Measurements from ENCODE around the gene ZSWIM6.
"Not testable (repeated sequence)": the region's sequence is repeated elsewhere in the genome, so short reads cannot be mapped to it uniquely, and the experiment has no call there.

ZSWIM6 gene

DNA sequence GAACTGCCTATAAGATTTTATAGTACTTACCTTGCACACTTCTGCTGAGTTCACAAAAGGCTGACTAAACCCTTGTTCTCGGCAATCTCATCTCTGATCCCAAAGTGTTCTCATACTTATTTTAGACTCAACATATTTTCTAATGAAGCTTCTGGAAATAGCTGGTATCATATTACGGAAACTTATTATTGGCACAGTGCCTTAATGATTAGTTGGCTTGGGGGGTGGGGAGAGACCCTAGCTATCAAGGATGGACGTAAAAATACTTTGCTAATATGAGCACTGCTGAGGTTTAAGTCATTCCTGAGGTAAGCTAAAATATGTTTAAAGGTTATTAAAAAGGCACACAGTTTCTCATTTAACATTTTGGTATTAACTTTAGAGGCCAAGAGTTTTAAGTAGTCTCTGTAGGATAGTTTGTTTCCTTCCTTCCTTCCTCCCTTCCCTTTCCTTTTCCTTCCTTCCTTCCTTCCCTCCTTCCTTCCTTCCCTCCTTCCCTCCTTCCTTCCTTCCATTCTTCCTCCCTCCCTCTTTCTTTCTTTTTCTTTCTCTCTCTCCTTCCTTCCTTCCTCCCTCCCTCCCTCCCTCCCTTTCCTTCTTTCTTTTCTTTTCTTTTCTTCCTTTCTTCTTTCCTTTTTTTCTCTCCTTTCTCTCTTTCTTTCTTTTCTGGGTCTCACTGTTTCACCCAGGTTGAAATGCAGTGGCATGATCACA is 31.5 kb downstream of the ZSWIM6 start:
- no peak for DNase-seq (ENCODE audit: low read depth)

GRCh38 chr5:61366497-61367240 is 34.6 kb downstream of the ZSWIM6 start:
- DNase-seq (ENCODE audit: low read depth) = no peak

DNA sequence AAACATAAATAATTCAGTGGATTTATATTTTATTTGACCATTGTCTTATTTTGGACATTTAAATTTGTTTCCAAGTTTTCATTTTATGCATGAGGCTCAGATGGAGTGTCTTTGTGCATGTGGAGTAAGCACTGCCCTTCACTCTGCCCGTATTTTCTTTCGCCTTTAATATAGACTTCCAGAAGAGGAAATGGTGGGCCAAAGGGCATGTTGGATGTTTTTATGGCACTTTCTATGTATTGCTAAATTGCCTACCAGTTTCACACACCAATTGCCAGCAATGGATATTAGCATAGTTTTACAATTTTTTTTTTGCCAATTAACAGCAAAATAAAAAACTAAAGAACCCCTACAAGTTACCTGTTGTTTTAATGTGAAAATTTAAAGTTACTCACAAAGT is 38.4 kb downstream of the ZSWIM6 start:
- no peak for DNase-seq (ENCODE audit: low read depth)

DNA sequence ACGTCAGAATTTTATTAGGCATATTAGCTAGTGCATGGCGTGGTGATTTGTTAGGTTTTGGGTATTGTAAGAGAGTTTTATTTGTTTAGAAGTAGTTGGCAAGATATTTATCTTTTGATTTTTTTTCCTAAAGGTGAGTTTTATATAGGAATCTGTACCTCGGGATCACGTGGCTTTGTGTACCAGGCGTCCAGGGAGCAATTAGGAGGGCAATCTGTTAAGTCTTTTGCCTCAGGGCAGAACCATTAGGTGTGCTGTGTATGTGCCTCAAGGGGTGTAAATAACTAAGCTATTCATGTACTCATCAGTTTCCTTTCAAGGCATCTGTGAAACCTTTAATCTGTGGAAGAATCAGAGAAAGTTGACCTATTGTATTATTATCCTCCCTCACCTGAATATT is 39.4 kb downstream of the ZSWIM6 start:
- no peak for DNase-seq (ENCODE audit: low read depth)

DNA sequence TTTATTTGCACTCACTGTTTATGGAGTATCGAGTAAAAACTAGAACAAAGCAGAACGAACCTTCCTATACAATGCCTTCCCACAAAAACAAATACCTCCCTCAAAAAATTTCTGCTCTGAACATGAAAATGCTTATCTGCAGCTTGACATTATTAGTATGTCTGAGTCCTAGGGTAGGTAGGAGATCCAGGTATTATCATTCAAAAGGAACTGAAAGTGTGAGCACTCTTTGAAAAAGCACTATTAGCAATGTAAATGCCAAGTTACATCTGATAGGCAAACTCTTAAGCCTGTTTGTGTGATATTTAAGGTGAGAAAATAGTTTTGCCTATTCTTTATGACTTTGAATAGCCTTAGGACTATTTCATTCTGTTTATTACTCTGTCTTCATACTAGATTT is 47.6 kb downstream of the ZSWIM6 start:
- no peak for DNase-seq (ENCODE audit: low read depth)

GRCh38 chr5:61381968-61382367 is 49.9 kb downstream of the ZSWIM6 start:
- no peak for DNase-seq (ENCODE audit: low read depth)

- DNase-seq (ENCODE audit: low read depth) = no peak
Observed at GRCh38 chr5:61385627-61386026, 53.6 kb downstream of the ZSWIM6 start.

DNA sequence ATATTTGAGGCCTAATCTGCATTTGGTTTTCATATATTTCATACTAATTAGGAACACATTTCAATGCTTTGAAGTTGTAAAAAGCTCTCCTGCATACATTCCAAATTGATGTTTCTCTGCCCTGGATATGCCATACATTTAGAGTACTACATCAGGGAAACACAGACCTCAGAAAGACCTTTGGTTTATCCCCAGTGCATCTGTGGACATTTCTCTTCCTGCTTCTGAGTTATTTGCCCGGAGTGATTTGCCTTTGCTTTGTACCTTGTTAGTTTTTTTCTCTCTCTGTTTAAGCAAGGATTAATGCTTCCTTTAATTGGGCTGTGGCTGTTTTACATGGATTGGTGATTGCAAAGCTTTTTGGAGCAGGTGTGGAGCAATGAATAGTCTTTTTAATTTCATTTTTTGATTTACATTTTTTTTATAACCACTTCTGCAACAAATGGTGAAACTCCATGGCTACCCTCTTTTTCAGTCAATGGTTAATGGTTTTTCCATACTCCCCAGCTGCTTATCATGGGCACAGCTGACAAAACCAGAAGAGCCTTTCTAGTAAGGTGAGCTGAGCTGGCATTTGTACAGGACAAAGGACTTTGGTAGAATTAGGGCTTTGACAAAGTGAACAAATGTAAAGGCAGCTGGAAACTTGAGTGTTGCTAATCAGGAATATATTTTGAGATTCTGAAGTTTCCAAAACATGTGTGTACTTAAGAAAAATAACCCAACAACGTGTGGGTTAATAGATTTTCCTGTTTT is 54.2 kb downstream of the ZSWIM6 start:
- DNase-seq (ENCODE audit: low read depth) = no peak

GRCh38 chr5:61389609-61390008 is 57.6 kb downstream of the ZSWIM6 start:
- no peak for DNase-seq (ENCODE audit: low read depth)

GRCh38 chr5:61394078-61394704 is 62.1 kb downstream of the ZSWIM6 start:
- DNase-seq (ENCODE audit: low read depth) = peak; percentile 41

DNA sequence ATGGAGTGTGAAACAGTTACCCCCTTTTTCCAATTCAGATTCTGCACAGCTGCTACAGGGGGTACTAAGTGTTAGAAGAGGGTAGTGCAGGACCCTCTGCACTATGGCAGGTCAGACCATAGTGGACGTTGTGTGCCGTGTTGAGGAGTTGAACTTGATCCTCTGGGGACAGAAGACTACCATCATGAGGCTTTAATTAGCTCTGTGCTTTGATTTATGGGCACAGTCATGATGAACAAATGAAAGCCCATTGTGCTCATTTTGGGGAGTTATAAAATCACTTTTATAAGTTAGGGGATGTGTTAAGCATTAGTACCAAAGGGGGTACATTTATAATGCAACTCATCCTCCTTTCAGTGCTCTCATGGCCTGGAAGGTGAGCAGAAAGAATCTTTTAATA is 62.7 kb downstream of the ZSWIM6 start:
- no peak for DNase-seq (ENCODE audit: low read depth)

DNA sequence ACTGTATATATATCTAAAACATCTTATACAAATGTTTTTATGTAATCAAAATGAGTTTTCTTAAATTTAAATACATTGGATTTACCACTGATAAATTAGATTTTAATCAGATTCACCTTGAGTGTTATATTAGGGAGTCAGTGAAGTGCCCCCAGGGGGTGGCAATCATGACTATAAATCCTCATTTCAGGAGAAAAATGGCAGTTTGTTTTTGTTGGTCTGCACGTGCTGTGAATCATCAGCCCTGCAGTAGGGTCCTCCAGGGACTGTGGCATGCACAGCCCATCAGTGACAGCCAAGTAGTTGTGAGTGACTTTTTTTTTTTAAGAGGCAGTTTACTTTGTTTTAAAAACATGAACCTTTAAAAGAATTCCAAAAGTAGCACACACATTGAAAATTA is 65.2 kb downstream of the ZSWIM6 start:
- no peak for DNase-seq (ENCODE audit: low read depth)

- DNase-seq (ENCODE audit: low read depth) = no peak
Observed at GRCh38 chr5:61397937-61398336, 65.9 kb downstream of the ZSWIM6 start.

DNA sequence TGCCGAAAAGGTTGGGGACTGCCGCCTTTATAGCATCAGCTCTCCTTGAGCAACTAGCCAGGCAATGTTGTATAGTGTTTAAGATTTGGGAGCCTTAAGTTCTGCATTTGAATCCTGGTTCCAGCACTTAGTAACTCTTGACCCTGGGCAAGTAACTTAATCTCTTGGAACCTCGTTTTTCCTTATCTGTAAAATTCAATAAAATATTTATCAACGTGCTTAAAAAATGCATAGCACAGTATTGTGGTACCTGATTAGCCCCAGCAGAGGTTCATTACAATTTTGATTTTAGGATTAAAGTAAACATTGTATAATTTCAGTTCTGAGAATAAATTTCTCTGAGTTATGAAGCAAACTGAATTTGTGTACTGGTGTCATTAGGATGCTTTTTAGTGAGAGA is 66.4 kb downstream of the ZSWIM6 start:
- DNase-seq (ENCODE audit: low read depth) = no peak

DNA sequence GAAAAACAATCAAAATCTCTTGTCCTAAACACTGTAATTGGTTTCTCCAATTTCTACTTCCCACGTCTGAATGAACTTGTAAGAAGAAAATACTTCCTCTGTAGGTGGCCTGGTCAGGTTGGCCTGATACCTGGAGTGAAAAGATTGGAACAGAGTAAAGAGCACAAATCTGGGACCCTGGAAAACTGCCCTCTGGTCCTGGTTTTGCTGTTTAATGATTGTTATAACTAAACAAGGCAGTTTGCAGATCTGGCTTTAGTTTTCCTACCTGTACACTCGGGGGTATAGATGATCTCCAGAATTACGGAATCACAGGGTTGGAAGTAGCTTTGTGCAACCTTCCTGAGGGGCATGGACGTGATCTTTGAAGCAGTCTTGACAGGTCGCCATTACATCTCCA is 67.6 kb downstream of the ZSWIM6 start:
- DNase-seq (ENCODE audit: low read depth) = no peak

DNA sequence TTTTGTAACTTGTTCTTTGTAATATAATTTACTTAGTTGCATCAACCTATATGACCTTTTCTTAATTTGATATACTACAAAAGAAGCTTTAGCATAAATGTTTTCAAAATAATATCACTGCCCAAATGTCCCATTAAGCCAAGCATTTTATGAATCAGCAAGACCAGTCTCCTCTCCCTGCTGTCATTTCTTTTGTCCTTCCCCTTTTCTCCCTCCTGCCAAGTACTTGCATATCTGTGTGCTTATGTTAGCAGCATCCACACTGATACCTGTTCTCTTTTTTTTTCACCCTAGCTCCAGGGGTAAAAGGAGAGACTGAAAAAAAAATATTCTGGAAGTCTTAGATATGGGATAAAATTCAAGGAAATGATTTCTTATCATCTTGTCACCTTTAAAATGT is 69.7 kb downstream of the ZSWIM6 start:
- peak; percentile 81 for DNase-seq (ENCODE audit: low read depth)

DNA sequence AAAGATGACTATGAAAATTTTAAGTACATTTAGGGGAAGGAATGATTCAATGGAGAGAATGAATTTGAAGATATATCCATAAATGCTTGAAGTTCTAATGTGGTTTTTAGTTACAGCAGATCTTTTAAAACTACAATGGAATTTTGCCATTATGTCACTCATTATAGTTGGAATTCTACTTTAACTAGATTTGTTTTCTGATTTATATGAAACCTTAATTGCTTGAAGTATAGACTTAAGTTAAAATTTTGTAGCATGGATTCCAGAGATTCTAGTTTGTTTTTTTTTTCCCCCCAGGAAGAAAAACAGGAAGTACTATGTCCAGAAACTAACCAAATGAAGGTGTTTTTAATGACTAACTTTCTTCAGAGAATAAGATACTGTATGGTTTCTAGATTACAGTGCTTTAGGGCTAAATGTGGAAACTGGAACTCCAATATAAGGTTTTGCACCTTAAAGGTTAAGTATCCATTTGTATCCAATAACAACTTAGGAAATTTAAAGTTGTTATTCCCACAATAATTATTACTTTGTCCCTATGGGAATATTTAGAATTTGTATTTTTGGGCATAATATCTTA is 70.3 kb downstream of the ZSWIM6 start:
- DNase-seq (ENCODE audit: low read depth) = no peak

GRCh38 chr5:61402970-61403900 is 71.2 kb downstream of the ZSWIM6 start:
- DNase-seq (ENCODE audit: low read depth) = no peak

DNA sequence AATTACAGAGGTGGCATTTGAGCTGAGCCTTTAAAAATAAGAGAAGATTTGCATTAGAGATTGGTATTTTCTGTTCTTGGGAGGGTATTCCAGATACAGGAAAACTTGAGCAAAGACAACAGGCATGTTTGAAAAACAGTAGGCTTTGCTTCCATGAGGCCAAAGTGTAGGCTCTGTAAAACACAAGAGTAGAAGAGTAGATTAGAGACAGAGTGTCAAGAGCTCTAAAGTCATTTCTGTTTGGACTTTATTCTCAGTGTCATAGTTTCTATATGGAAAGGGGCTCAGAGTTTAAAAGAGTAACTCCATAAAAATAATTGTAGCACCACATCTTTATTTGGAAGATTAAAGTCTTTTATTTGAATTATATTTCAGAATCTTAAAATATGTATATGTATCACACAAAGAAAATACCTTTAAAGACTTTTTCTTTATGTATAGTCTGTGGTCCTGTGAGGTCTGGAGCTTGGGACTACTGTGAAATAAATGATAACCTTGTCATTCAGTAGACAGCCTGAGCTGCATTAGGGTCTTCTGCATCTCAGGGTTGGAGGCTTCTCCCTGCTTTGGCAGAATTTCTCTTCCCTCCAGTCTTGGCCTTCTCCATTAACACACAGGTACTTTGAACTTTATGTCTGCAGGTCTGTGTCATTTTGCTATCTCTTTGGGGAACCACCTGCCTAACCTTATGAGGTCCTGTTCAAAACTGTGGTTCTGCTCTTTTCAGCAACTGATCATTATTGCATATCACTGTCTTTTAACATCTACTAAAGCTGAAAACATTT is 73.6 kb downstream of the ZSWIM6 start:
- no peak for DNase-seq (ENCODE audit: low read depth)

DNA sequence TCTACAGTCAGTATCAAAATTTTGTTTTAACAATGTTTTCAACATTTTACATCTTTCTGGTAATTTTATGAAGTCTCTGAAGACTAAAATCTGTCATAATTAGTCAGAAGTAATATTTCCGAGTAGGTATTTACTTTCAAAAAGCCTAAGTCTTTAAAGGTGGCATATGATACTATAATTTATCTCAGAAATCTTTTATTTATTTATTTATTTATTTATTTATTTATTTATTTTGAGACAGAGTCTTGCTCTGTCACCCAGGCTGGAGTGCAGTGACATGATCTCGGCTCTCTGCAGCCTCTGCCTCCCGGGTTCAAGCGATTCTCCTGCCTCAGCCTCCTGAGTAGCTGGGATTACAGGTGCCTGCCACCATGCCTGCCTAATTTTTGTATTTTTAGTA is 74.4 kb downstream of the ZSWIM6 start:
- DNase-seq (ENCODE audit: low read depth) = not testable (repeated sequence)
